ENCODE measurements around the gene ATP8A1.

ATP8A1 gene

GRCh38 chr4:42460043-42460442 is 196.9 kb downstream of the ATP8A1 start:
- DNase-seq (ENCODE audit: low read depth) = no peak
- TF ChIP-seq, protein P1, sequence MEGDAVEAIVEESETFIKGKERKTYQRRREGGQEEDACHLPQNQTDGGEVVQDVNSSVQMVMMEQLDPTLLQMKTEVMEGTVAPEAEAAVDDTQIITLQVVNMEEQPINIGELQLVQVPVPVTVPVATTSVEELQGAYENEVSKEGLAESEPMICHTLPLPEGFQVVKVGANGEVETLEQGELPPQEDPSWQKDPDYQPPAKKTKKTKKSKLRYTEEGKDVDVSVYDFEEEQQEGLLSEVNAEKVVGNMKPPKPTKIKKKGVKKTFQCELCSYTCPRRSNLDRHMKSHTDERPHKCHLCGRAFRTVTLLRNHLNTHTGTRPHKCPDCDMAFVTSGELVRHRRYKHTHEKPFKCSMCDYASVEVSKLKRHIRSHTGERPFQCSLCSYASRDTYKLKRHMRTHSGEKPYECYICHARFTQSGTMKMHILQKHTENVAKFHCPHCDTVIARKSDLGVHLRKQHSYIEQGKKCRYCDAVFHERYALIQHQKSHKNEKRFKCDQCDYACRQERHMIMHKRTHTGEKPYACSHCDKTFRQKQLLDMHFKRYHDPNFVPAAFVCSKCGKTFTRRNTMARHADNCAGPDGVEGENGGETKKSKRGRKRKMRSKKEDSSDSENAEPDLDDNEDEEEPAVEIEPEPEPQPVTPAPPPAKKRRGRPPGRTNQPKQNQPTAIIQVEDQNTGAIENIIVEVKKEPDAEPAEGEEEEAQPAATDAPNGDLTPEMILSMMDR (IDR thresholded peaks at IDR 0.05; ENCODE audit: low read depth, low read length) = no peak
- TF ChIP-seq MAX (IDR thresholded peaks at IDR 0.05; ENCODE audit: low read depth, low read length) = no peak
- TF ChIP-seq MYC (IDR thresholded peaks at IDR 0.05; ENCODE audit: low read depth, low read length) = no peak
- no peak for TF ChIP-seq POLR2A (IDR thresholded peaks at IDR 0.05; ENCODE audit: extremely low read depth, insufficient read length)
- no peak overlapping the region for H3K4me3 ChIP-seq (ENCODE audit: low read depth, low read length)

DNA sequence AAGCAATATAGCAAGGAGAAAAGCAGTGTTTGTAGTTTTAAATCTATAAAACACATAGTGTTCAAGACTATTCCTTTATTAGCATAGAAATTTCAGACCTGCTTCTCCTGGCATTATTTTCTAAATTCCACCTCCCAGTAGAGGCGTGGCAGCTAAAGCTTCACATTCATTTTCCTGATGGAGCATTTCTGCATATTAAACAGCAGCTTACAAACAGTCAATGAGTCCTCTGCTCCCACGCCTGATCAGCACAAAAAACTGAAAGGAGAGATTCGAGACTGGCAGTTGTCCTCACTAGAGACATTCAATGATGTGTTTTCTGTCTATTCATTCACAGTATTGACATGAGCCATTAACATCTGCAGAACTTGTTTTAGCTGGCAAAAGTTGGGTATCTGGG is 198.2 kb downstream of the ATP8A1 start:
- no peak for TF ChIP-seq MYC (IDR thresholded peaks at IDR 0.05; ENCODE audit: low read depth, low read length)
- TF ChIP-seq, protein P1 (IDR thresholded peaks at IDR 0.05; ENCODE audit: low read depth, low read length) = no peak
- no peak for TF ChIP-seq MAX (IDR thresholded peaks at IDR 0.05; ENCODE audit: low read depth, low read length)
- no peak for TF ChIP-seq POLR2A (IDR thresholded peaks at IDR 0.05; ENCODE audit: extremely low read depth, insufficient read length)
- H3K4me3 ChIP-seq (ENCODE audit: low read depth, low read length) = no peak overlapping the region
- DNase-seq (ENCODE audit: low read depth) = no peak

GRCh38 chr4:42454755-42455420 is 202.0 kb downstream of the ATP8A1 start:
- DNase-seq (ENCODE audit: low read depth) = no peak
- no peak for TF ChIP-seq POLR2A (IDR thresholded peaks at IDR 0.05; ENCODE audit: extremely low read depth, insufficient read length)
- no peak for TF ChIP-seq MYC (IDR thresholded peaks at IDR 0.05; ENCODE audit: low read depth, low read length)
- TF ChIP-seq, protein P1 (IDR thresholded peaks at IDR 0.05; ENCODE audit: low read depth, low read length) = no peak
- no peak for TF ChIP-seq MAX (IDR thresholded peaks at IDR 0.05; ENCODE audit: low read depth, low read length)
- H3K4me3 ChIP-seq (ENCODE audit: low read depth, low read length) = no peak overlapping the region

- no peak for DNase-seq (ENCODE audit: low read depth)
- TF ChIP-seq POLR2A (IDR thresholded peaks at IDR 0.05; ENCODE audit: extremely low read depth, insufficient read length) (no peak), MYC (IDR thresholded peaks at IDR 0.05; ENCODE audit: low read depth, low read length) (no peak), MAX (IDR thresholded peaks at IDR 0.05; ENCODE audit: low read depth, low read length) (no peak)
- TF ChIP-seq, protein P1 (IDR thresholded peaks at IDR 0.05; ENCODE audit: low read depth, low read length) = no peak
- H3K4me3 ChIP-seq (ENCODE audit: low read depth, low read length) = no peak overlapping the region
These were observed 203.3 kb downstream of the ATP8A1 start for GRCh38 chr4:42453612-42454011.

- DNase-seq (ENCODE audit: low read depth) = no peak
- no peak overlapping the region for H3K4me3 ChIP-seq (ENCODE audit: low read depth, low read length)
- TF ChIP-seq MYC (IDR thresholded peaks at IDR 0.05; ENCODE audit: low read depth, low read length) (no peak), MAX (IDR thresholded peaks at IDR 0.05; ENCODE audit: low read depth, low read length) (no peak), POLR2A (IDR thresholded peaks at IDR 0.05; ENCODE audit: extremely low read depth, insufficient read length) (no peak)
- TF ChIP-seq, protein P1 (IDR thresholded peaks at IDR 0.05; ENCODE audit: low read depth, low read length) = no peak
These were observed 204.1 kb downstream of the ATP8A1 start for GRCh38 chr4:42452823-42453222.

All from NB4 (cell line).